OCI-LY7 (cell line): ENCODE results near the gene MCUR1.

ENCODE experiments used
- EZH2phosphoT487 ChIP-seq: fragments of 200-600 bp; sonication (generic); IDR thresholded peaks from 2 replicates; pipeline ENCODE4 v1.6.1; 2018; ENCODE audit warnings: low read depth, borderline replicate concordance, mild to moderate bottlenecking, mixed run types, antibody characterized with exemption, low read length, moderate library complexity, mixed read lengths
- TF ChIP-seq, protein P1 (sequence below): fragments of 200-600 bp; sonication (generic); conservative IDR thresholded peaks from 2 replicates; pipeline ENCODE4 v1.5.1; 2014; ENCODE audit warnings: mild to moderate bottlenecking, antibody characterized with exemption, low read length, moderate library complexity, mixed read lengths

DNA sequence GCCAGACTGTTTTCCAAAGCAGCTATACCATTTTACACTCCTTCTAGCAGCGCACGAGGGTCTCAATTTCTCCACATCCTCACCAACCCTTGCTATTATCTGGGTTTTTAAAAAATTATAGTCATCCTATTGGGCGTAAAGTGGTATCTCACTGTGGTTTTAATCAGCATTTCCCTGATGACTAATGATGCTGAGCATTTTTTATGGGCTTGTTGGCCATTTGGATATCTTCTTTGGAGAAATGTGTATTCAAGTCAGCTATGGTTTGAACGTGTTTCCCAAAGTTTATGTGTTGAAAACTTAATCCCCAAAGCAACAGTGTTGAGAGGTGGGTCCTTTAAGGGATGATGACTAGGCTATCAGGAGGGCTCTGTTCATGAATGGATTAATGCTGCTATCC is 6.7 kb downstream of the MCUR1 start:
- TF ChIP-seq, protein P1, sequence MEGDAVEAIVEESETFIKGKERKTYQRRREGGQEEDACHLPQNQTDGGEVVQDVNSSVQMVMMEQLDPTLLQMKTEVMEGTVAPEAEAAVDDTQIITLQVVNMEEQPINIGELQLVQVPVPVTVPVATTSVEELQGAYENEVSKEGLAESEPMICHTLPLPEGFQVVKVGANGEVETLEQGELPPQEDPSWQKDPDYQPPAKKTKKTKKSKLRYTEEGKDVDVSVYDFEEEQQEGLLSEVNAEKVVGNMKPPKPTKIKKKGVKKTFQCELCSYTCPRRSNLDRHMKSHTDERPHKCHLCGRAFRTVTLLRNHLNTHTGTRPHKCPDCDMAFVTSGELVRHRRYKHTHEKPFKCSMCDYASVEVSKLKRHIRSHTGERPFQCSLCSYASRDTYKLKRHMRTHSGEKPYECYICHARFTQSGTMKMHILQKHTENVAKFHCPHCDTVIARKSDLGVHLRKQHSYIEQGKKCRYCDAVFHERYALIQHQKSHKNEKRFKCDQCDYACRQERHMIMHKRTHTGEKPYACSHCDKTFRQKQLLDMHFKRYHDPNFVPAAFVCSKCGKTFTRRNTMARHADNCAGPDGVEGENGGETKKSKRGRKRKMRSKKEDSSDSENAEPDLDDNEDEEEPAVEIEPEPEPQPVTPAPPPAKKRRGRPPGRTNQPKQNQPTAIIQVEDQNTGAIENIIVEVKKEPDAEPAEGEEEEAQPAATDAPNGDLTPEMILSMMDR = no peak
- no peak for TF ChIP-seq EZH2phosphoT487
